Caco-2 (cell line): Measurements from ENCODE around the gene HNRNPAB. TPM values are rescaled to one million over a fixed set of nuclear protein-coding genes. Genes with fewer than 3 reads are reported as not detected.
A peak's percentile ranks its signal among the peaks of the same experiment; 100 is the strongest.

Experiments used
- BruUV-seq: library from RNA; stranded (reverse); fragments of 400-500 nt; replicated peaks from 2 replicates; lab custom pipeline; 2021; lab: Mats Ljungman, UMichigan
- CTCF ChIA-PET: fragments of 300-600 bp; sonication (Branson Sonifier 250); formaldehyde crosslinking; loops from one replicate; lab custom pipeline; 2022; ENCODE audit warnings: antibody characterized with exemption; lab: Charles Lee
- POLR2A ChIA-PET: fragments of 300-600 bp; sonication (Branson Sonifier 250); formaldehyde crosslinking; loops from one replicate; lab custom pipeline; 2022; ENCODE audit warnings: antibody characterized with exemption; lab: Charles Lee
- DNase-seq, 2 experiments: peaks; one replicate each; pipeline versions ENCODE4 v3.0.0 to v3.0.0-alpha.2; 2020 to 2022
- H3K27me3 ChIP-seq: replicated peaks from 2 replicates; pipeline ENCODE4 v1.6.0; 2011; ENCODE audit warnings: low read length; ENCODE audit not compliant: control insufficient read depth, insufficient read depth
- H3K36me3 ChIP-seq: 2 replicates; pipeline ENCODE4 v1.5.1; 2011; ENCODE audit warnings: low read length; ENCODE audit not compliant: control insufficient read depth, insufficient read depth
- H3K4me1 ChIP-seq: fragments of 250-450 bp; sonication (Bioruptor Pico); 2 replicates; pipeline ENCODE4 v1.5.1; 2020; ENCODE audit warnings: mild to moderate bottlenecking
- H3K4me3 ChIP-seq: 2 replicates; pipeline ENCODE4 v1.5.1; 2011; ENCODE audit warnings: low read depth, mild to moderate bottlenecking, control low read depth, low read length
- H3K9me3 ChIP-seq: fragments of 250-450 bp; sonication (Bioruptor Pico); 2 replicates; pipeline ENCODE4 v1.5.1; 2020; ENCODE audit warnings: mild to moderate bottlenecking, moderate library complexity
- H3K27ac Mint-ChIP-seq: one replicate; pipeline ENCODE4 v1.8.0; 2022; ENCODE audit warnings: mixed read lengths; ENCODE audit not compliant: unreplicated experiment
- H3K27me3 Mint-ChIP-seq: one replicate; pipeline ENCODE4 v1.8.0; 2022; ENCODE audit warnings: mixed read lengths; ENCODE audit not compliant: insufficient read depth, unreplicated experiment
- H3K36me3 Mint-ChIP-seq: one replicate; pipeline ENCODE4 v1.8.0; 2022; ENCODE audit warnings: mild to moderate bottlenecking, mixed read lengths; ENCODE audit not compliant: insufficient read depth, unreplicated experiment
- H3K4me1 Mint-ChIP-seq: one replicate; pipeline ENCODE4 v1.8.0; 2022; ENCODE audit warnings: low read depth, mixed read lengths; ENCODE audit not compliant: unreplicated experiment
- H3K4me3 Mint-ChIP-seq: one replicate; pipeline ENCODE4 v1.8.0; 2022; ENCODE audit warnings: mild to moderate bottlenecking, moderate library complexity, mixed read lengths; ENCODE audit not compliant: unreplicated experiment
- H3K9me3 Mint-ChIP-seq: one replicate; pipeline ENCODE4 v1.8.0; 2022; ENCODE audit warnings: mixed read lengths; ENCODE audit not compliant: unreplicated experiment
- intact Hi-C: fragments of 100-400 bp; cut with micrococcal nuclease; formaldehyde crosslinking; loops from one replicate; pipeline ENCODE4 v1.10.0; 2022; ENCODE audit not compliant: unreplicated experiment
- total RNA-seq: library from RNA; stranded (reverse); gene quantifications from 2 replicates; pipeline ENCODE4 v1.2.3, GENCODE V29; 2022
- TF ChIP-seq, protein P1 (sequence below), 2 experiments: fragments of 200-600 bp in 1 of 2; IDR thresholded peaks; 1 replicate in 1 of 2; 2 replicates in 1 of 2; pipeline versions ENCODE4 v1.5.1 to v1.8.0; 2011 to 2022; ENCODE audit warnings: antibody characterized with exemption in 1 of 2, control low read depth in 1 of 2, inconsistent platforms in 1 of 2, low read depth in 1 of 2, low read length in 1 of 2, mild to moderate bottlenecking in 1 of 2, moderate library complexity in 1 of 2; ENCODE audit not compliant: insufficient read depth in 1 of 2, severe bottlenecking in 1 of 2, unreplicated experiment in 1 of 2

Gene HNRNPAB
- total RNA-seq, 1 experiment from 2014 or later: 295 TPM

DNA sequence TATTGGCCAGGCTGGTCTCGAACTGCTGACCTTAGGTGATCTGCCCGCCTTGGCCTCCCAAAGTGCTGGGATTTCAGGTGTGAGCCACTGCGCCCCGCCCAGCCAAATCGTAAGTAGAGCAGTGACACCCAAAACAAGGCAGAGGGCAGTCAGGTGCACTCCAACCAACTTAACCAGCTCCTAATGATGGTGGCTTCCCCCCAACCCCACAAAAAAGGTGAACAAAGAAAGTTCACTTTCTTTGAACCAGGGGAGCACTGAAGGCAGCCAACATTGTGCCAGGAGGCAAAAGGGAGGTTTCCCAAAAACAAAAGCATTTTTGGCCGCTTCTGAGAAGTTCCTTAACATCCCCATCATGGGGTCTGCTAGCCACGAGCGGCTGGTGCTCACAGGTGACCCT, 26.8 kb upstream of the HNRNPAB start:
- TF ChIP-seq, protein P1, sequence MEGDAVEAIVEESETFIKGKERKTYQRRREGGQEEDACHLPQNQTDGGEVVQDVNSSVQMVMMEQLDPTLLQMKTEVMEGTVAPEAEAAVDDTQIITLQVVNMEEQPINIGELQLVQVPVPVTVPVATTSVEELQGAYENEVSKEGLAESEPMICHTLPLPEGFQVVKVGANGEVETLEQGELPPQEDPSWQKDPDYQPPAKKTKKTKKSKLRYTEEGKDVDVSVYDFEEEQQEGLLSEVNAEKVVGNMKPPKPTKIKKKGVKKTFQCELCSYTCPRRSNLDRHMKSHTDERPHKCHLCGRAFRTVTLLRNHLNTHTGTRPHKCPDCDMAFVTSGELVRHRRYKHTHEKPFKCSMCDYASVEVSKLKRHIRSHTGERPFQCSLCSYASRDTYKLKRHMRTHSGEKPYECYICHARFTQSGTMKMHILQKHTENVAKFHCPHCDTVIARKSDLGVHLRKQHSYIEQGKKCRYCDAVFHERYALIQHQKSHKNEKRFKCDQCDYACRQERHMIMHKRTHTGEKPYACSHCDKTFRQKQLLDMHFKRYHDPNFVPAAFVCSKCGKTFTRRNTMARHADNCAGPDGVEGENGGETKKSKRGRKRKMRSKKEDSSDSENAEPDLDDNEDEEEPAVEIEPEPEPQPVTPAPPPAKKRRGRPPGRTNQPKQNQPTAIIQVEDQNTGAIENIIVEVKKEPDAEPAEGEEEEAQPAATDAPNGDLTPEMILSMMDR (IDR thresholded peaks at IDR 0.05; ENCODE audit: insufficient read depth in 1 of 2, low read depth in 1 of 2, low read length in 1 of 2, severe bottlenecking in 1 of 2, unreplicated experiment in 1 of 2): no peak
- Mint-ChIP-seq H3K4me1 (peaks cover 8% of the 10 kb centered on the region), H3K27ac (no peak overlapping the region), H3K9me3 (peaks cover 10% of the 10 kb centered on the region), H3K36me3 (no peaks in the 10 kb centered on the region), H3K27me3 (no peaks in the 10 kb centered on the region), H3K4me3 (no peak overlapping the region)
- H3K9me3 ChIP-seq: no peaks in the 10 kb centered on the region; the same call in 1 of the 2 replicates
- H3K27me3 ChIP-seq: no peaks in the 10 kb centered on the region
- no peaks in the 10 kb centered on the region for H3K4me1 ChIP-seq
- ChIA-PET CTCF (interaction anchor here (0.6 kb wide), 1 partner anchor 26 kb away, joined by 4 read pairs; no protein-coding TSS in a partner anchor), POLR2A (no interaction called here)
- no peak for DNase-seq
- no peaks in the 10 kb centered on the region for H3K36me3 ChIP-seq
- no peak overlapping the region for H3K4me3 ChIP-seq
- intact Hi-C loops: no loop called here
- BruUV-seq: no TSS peak

DNA sequence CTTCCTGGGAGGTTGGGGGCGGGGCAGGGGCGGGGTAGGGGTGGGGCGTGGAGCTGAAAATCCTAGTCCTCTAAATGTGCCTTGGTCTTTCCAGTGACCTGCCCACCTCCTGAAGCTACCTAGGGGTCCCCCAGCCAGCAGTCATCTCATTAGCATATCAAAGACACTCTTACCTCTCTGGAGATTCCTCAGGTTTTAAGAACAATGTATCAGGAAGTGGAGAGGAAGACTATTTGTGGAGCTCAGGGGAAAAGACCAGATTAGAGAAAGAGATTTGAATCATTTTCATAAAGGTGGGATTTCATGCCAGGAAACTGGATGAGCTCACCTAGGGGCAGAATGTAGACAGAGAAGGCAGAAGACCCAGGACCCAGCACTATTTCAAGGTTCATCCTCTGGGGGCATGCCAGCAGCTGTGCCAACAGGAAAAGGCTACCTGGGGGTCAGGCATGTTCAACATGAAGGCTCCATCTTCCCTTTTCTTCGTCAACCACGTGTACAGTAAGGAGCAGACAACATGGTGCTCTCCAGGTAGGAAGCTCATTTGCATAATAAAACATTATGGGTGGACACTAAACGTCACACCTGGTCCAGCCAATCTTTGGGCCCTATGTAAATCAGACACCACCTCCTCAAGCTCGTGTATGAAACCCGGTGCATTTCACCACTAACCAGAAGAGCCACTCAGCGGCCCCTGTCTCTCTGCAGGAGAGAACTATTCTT, 24.0 kb upstream of the HNRNPAB start:
- POLR2A ChIA-PET: no interaction called here
- Mint-ChIP-seq H3K4me3 (no peak overlapping the region), H3K4me1 (peaks cover 10% of the 10 kb centered on the region), H3K36me3 (no peaks in the 10 kb centered on the region), H3K27ac (no peak overlapping the region), H3K27me3 (no peaks in the 10 kb centered on the region), H3K9me3 (peaks cover 10% of the 10 kb centered on the region)
- H3K36me3 ChIP-seq: no peaks in the 10 kb centered on the region
- H3K27me3 ChIP-seq: no peaks in the 10 kb centered on the region
- CTCF ChIA-PET: no interaction called here
- no peak overlapping the region for H3K4me3 ChIP-seq
- TF ChIP-seq, protein P1 (IDR thresholded peaks at IDR 0.05; ENCODE audit: insufficient read depth in 1 of 2, low read depth in 1 of 2, low read length in 1 of 2, severe bottlenecking in 1 of 2, unreplicated experiment in 1 of 2): no peak
- intact Hi-C loops: no loop called here
- no peaks in the 10 kb centered on the region for H3K4me1 ChIP-seq
- no TSS peak for BruUV-seq
- H3K9me3 ChIP-seq: no peaks in the 10 kb centered on the region; the same call in 1 of the 2 replicates
- no peak for DNase-seq

GRCh38 chr5:178182158-178182876, 22.0 kb upstream of the HNRNPAB start:
- Mint-ChIP-seq H3K4me1 (peaks cover 10% of the 10 kb centered on the region), H3K27me3 (no peaks in the 10 kb centered on the region), H3K27ac (peak overlapping the region; percentile 35), H3K4me3 (no peak overlapping the region), H3K36me3 (no peaks in the 10 kb centered on the region), H3K9me3 (peaks cover 10% of the 10 kb centered on the region)
- peak in 1 of 2 experiments; percentile 11 for DNase-seq
- BruUV-seq: no TSS peak
- Histone ChIP-seq H3K9me3 (no peaks in the 10 kb centered on the region; the same call in 1 of the 2 replicates), H3K36me3 (no peaks in the 10 kb centered on the region), H3K27me3 (no peaks in the 10 kb centered on the region), H3K4me3 (no peak overlapping the region), H3K4me1 (no peaks in the 10 kb centered on the region)
- intact Hi-C loops: no loop called here
- CTCF ChIA-PET: no interaction called here
- POLR2A ChIA-PET: interaction anchor here (0.7 kb wide), 1 partner anchor 34 kb away, joined by 3 read pairs; no protein-coding TSS in a partner anchor
- TF ChIP-seq, protein P1 (IDR thresholded peaks at IDR 0.05; ENCODE audit: insufficient read depth in 1 of 2, low read depth in 1 of 2, low read length in 1 of 2, severe bottlenecking in 1 of 2, unreplicated experiment in 1 of 2): no peak
